Tibial nerve (tissue), 4 donors: Measurements from ENCODE around the gene TMEM14A.

ENCODE experiments used
- CTCF ChIP-seq, 5 experiments: fragments of 200-600 bp in 3 of 5; fragments of 450-650 bp in 2 of 5; sonication (generic) in 3 of 5; IDR thresholded peaks; one replicate each; pipeline ENCODE4 v1.5.1; 2016 to 2019; ENCODE audit warnings: antibody characterized with exemption in 5 of 5, mild to moderate bottlenecking in 3 of 5, moderate library complexity in 2 of 5
- EP300 ChIP-seq, 2 donors: sonication (generic); formaldehyde crosslinking; IDR thresholded peaks; one replicate each; pipeline ENCODE4 v1.6.1; 2017; ENCODE audit warnings: antibody characterized with exemption in 2 of 2, mild to moderate bottlenecking in 1 of 2
- POLR2A ChIP-seq, 2 donors: fragments of 450-650 bp; IDR thresholded peaks; one replicate each; pipeline ENCODE4 v1.6.1; 2017; ENCODE audit warnings: antibody characterized with exemption in 2 of 2, mild to moderate bottlenecking in 2 of 2, moderate library complexity in 2 of 2

- no peak for TF ChIP-seq CTCF (IDR thresholded peaks at IDR 0.05)
- no peak for TF ChIP-seq POLR2A (IDR thresholded peaks at IDR 0.05)
- TF ChIP-seq EP300 (IDR thresholded peaks at IDR 0.05) = no peak
These were observed 4.5 kb downstream of the TMEM14A start for GRCh38 chr6:52675372-52675771.
